Naive thymus-derived CD4-positive, alpha-beta T cell (primary cell): ENCODE measurements around the gene CKB. TPM values are rescaled to one million over a fixed set of nuclear protein-coding genes. Genes with fewer than 3 reads are reported as not detected.
A peak's percentile ranks its signal among the peaks of the same experiment; 100 is the strongest.
"Not testable (repeated sequence)": the region's sequence is repeated elsewhere in the genome, so short reads cannot be mapped to it uniquely, and the experiment has no call there.

Experiments used
- ATAC-seq: fragments of 150-1000 bp; cut with Tn5 transposase; 2 replicates; pipeline ENCODE4 v1.10.0; 2021; ENCODE audit warnings: mild to moderate bottlenecking, moderate library complexity
- CTCF ChIA-PET: fragments of 350-600 bp; sonication (Branson Sonifier 250); formaldehyde crosslinking; loops from one replicate; lab custom pipeline; 2021; ENCODE audit warnings: antibody characterized with exemption; lab: Charles Lee
- POLR2A ChIA-PET: fragments of 350-600 bp; sonication (Branson Sonifier 250); formaldehyde crosslinking; loops from one replicate; lab custom pipeline; 2021; ENCODE audit warnings: antibody characterized with exemption, inconsistent platforms; lab: Charles Lee
- DNase-seq, 9 donors: peaks; one replicate each; pipeline versions ENCODE4 v3.0.0 to v3.0.0-alpha.2; 2020 to 2022; ENCODE audit warnings: mixed read lengths in 1 of 9
- H3K27ac ChIP-seq: one replicate; pipeline ENCODE4 v1.7.0; 2013; ENCODE audit warnings: mild to moderate bottlenecking, low read depth, low read length, moderate library complexity
- H3K27me3 ChIP-seq, 2 donors: one replicate each; pipeline ENCODE4 v1.7.0; 2013; ENCODE audit warnings: low read length in 2 of 2, mild to moderate bottlenecking in 2 of 2, moderate library complexity in 2 of 2; ENCODE audit not compliant: control insufficient read depth in 2 of 2, insufficient read depth in 2 of 2
- H3K36me3 ChIP-seq, 3 experiments: 1 replicate in 2 of 3; 2 replicates in 1 of 3; pipeline ENCODE4 v1.7.0; 2013; ENCODE audit warnings: low read length in 3 of 3, mild to moderate bottlenecking in 3 of 3, moderate library complexity in 1 of 3; ENCODE audit not compliant: insufficient read depth in 3 of 3, control insufficient read depth in 2 of 3
- H3K4me1 ChIP-seq, 2 donors: one replicate each; pipeline ENCODE4 v1.7.0; 2013; ENCODE audit warnings: low read length in 2 of 2, mild to moderate bottlenecking in 2 of 2, moderate library complexity in 1 of 2; ENCODE audit not compliant: control insufficient read depth in 2 of 2, insufficient read depth in 2 of 2
- H3K4me3 ChIP-seq: 2 replicates; pipeline ENCODE4 v1.7.0; 2013; ENCODE audit warnings: mild to moderate bottlenecking, low read length
- H3K9me3 ChIP-seq, 3 experiments: 1 replicate in 2 of 3; 2 replicates in 1 of 3; pipeline ENCODE4 v1.7.0; 2013; ENCODE audit warnings: low read length in 3 of 3; ENCODE audit not compliant: control insufficient read depth in 2 of 3
- H3K27ac Mint-ChIP-seq, 9 donors: one replicate each; pipeline ENCODE4 v1.8.0; 2020 to 2022; ENCODE audit warnings: mixed read lengths in 9 of 9, mild to moderate bottlenecking in 8 of 9, moderate library complexity in 5 of 9, inconsistent platforms in 2 of 9
- H3K27me3 Mint-ChIP-seq, 5 donors: one replicate each; pipeline ENCODE4 v1.8.0; 2021 to 2022; ENCODE audit warnings: mixed read lengths in 5 of 5, mild to moderate bottlenecking in 1 of 5
- H3K36me3 Mint-ChIP-seq, 5 donors: one replicate each; pipeline ENCODE4 v1.8.0; 2020 to 2022; ENCODE audit warnings: mixed read lengths in 5 of 5, mild to moderate bottlenecking in 3 of 5, inconsistent platforms in 1 of 5
- H3K4me1 Mint-ChIP-seq, 7 donors: one replicate each; pipeline ENCODE4 v1.8.0; 2020 to 2022; ENCODE audit warnings: mixed read lengths in 7 of 7, mild to moderate bottlenecking in 3 of 7, inconsistent platforms in 1 of 7
- H3K4me3 Mint-ChIP-seq, 10 donors: one replicate each; pipeline ENCODE4 v1.8.0; 2020 to 2022; ENCODE audit warnings: mild to moderate bottlenecking in 10 of 10, mixed read lengths in 10 of 10, moderate library complexity in 6 of 10, inconsistent platforms in 2 of 10
- H3K9me3 Mint-ChIP-seq, 11 donors: one replicate each; pipeline ENCODE4 v1.8.0; 2020 to 2022; ENCODE audit warnings: mixed read lengths in 11 of 11, mild to moderate bottlenecking in 4 of 11, inconsistent platforms in 1 of 11, moderate library complexity in 1 of 11
- intact Hi-C, 2 donors: fragments of 100-400 bp; cut with micrococcal nuclease; formaldehyde crosslinking; loops; one replicate each; pipeline ENCODE4 v1.15.1; 2023
- polyA plus RNA-seq, 2 donors: library from polyadenylated mRNA; unstranded; fragments of 300-500 nt; fragmentation: Illumina TruSeq; gene quantifications; one replicate each; pipeline ENCODE4 v1.2.3, GENCODE V29; 2021
- total RNA-seq, 6 experiments: library from RNA in 5 of 6; stranded (reverse) in 5 of 6; gene quantifications; 1 replicate in 5 of 6; 2 replicates in 1 of 6; pipeline ENCODE4 v1.2.3 and lab custom pipeline; 2021 to 2026

Gene CKB
- total and polyA plus RNA-seq, 7 experiments from 2014 or later: 0.40 to 19.8 (median 2.2) TPM; not detected in 1

DNA sequence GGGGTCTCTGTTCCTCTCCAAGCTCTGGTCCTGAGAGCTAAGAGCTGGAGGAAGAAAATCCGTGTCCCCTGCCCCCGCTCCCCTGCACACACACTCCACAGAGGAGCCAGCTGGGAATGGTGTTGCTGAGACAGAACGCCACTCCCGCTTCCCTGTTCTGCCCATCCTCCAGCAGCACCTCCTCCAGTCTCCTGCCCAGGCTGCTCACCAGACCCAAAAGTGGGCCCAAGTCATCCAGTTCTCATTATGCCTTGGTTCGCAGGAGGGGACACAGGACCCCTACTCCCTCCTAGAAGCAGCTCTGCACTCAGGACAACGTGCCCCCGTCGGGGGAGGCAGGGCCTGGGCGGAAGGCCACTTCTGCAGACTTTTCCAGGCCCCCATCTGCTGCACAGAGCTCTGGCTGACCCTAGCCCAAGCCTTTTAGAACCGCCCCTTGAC, 5.5 kb upstream of the CKB start:
- peak overlapping the region; percentile 89 to 97 (median 94) for H3K4me3 Mint-ChIP-seq
- POLR2A ChIA-PET: interaction anchor here (0.7 to 2.2 kb wide), 3 partner anchors 9 to 144 kb away, joined by 3 to 8 read pairs (median 3); no protein-coding TSS in a partner anchor
- Histone ChIP-seq H3K27me3 (no peaks in the 10 kb centered on the region), H3K27ac (peak overlapping the region; percentile 81), H3K4me3 (peak overlapping the region; percentile 74), H3K36me3 (peaks cover 0 to 23% (median 0%) of the 10 kb centered on the region in 3 experiments), H3K4me1 (peaks cover 19 to 21% of the 10 kb centered on the region in 2 donors), H3K9me3 (no peaks in the 10 kb centered on the region)
- ATAC-seq (no peak), DNase-seq (no peak)
- peaks cover 0 to 2% (median 0%) of the 10 kb centered on the region in 11 donors for H3K9me3 Mint-ChIP-seq
- intact Hi-C loops: loop anchor here (2.0 to 5.0 kb wide), 2 partner anchors 35 to 394 kb away; partner anchors contain the start of genes BAG5 (in 1 of the 2) and COA8 (in 1 of the 2)
- H3K4me1 Mint-ChIP-seq: peaks cover 31 to 39% (median 37%) of the 10 kb centered on the region in 7 donors
- CTCF ChIA-PET: no interaction called here
- no peaks in the 10 kb centered on the region for H3K36me3 Mint-ChIP-seq
- peaks cover 0 to 27% (median 3%) of the 10 kb centered on the region in 5 donors for H3K27me3 Mint-ChIP-seq
- peak overlapping the region; percentile 67 to 96 (median 93) for H3K27ac Mint-ChIP-seq

GRCh38 chr14:103527408-103528145, 4.9 kb upstream of the CKB start:
- intact Hi-C loops: loop anchor here (2.0 to 5.0 kb wide), 2 partner anchors 35 to 395 kb away; partner anchors contain the start of genes BAG5 (in 1 of the 2) and COA8 (in 1 of the 2)
- POLR2A ChIA-PET: interaction anchor here (0.7 to 2.2 kb wide), 5 partner anchors 9 to 144 kb away, joined by 3 to 8 read pairs (median 3); partner anchors contain the start of genes BAG5 and KLC1

GRCh38 chr14:103526914-103527248, 4.3 kb upstream of the CKB start:
- Histone ChIP-seq H3K27ac (no peak overlapping the region), H3K27me3 (no peaks in the 10 kb centered on the region), H3K9me3 (no peaks in the 10 kb centered on the region), H3K4me3 (no peak overlapping the region), H3K4me1 (peaks cover 19 to 21% of the 10 kb centered on the region in 2 donors), H3K36me3 (peaks cover 0 to 11% (median 0%) of the 10 kb centered on the region in 3 experiments)
- peak overlapping the region in 8 of 10 donors; percentile 59 to 95 (median 79) for H3K4me3 Mint-ChIP-seq
- peak overlapping the region in 6 of 9 donors; percentile 9 to 85 (median 32) for H3K27ac Mint-ChIP-seq
- intact Hi-C loops: loop anchor here in 1 of 2 donors (5.0 kb wide), 1 partner anchor 395 kb away; a partner anchor contains a TSS
- peaks cover 31 to 39% (median 37%) of the 10 kb centered on the region in 7 donors for H3K4me1 Mint-ChIP-seq
- CTCF ChIA-PET: no interaction called here
- DNase-seq (no peak), ATAC-seq (no peak)
- POLR2A ChIA-PET: interaction anchor here (0.6 to 2.2 kb wide), 4 partner anchors 8 to 102 kb away, joined by 3 to 8 read pairs (median 3); partner anchors contain the start of genes BAG5 and KLC1
- H3K27me3 Mint-ChIP-seq: peaks cover 0 to 27% (median 3%) of the 10 kb centered on the region in 5 donors
- peaks cover 0 to 2% (median 0%) of the 10 kb centered on the region in 11 donors for H3K9me3 Mint-ChIP-seq
- H3K36me3 Mint-ChIP-seq: no peaks in the 10 kb centered on the region

More at GRCh38 chr14:103527408-103528145, 4.9 kb upstream of the CKB start:
- Histone ChIP-seq H3K4me3 (no peak overlapping the region), H3K9me3 (no peaks in the 10 kb centered on the region), H3K27me3 (no peaks in the 10 kb centered on the region), H3K27ac (no peak overlapping the region), H3K4me1 (peaks cover 19 to 21% of the 10 kb centered on the region in 2 donors), H3K36me3 (peaks cover 0 to 18% (median 0%) of the 10 kb centered on the region in 3 experiments)
- H3K4me3 Mint-ChIP-seq: peak overlapping the region; percentile 59 to 95 (median 90)
- H3K9me3 Mint-ChIP-seq: peaks cover 0 to 2% (median 0%) of the 10 kb centered on the region in 11 donors
- H3K36me3 Mint-ChIP-seq: no peaks in the 10 kb centered on the region
- no peak for DNase-seq
- peak overlapping the region in 8 of 9 donors; percentile 21 to 96 (median 80) for H3K27ac Mint-ChIP-seq
- H3K4me1 Mint-ChIP-seq: peaks cover 31 to 39% (median 37%) of the 10 kb centered on the region in 7 donors
- CTCF ChIA-PET: no interaction called here
- peaks cover 0 to 27% (median 3%) of the 10 kb centered on the region in 5 donors for H3K27me3 Mint-ChIP-seq
- peak; percentile 36 for ATAC-seq

DNA sequence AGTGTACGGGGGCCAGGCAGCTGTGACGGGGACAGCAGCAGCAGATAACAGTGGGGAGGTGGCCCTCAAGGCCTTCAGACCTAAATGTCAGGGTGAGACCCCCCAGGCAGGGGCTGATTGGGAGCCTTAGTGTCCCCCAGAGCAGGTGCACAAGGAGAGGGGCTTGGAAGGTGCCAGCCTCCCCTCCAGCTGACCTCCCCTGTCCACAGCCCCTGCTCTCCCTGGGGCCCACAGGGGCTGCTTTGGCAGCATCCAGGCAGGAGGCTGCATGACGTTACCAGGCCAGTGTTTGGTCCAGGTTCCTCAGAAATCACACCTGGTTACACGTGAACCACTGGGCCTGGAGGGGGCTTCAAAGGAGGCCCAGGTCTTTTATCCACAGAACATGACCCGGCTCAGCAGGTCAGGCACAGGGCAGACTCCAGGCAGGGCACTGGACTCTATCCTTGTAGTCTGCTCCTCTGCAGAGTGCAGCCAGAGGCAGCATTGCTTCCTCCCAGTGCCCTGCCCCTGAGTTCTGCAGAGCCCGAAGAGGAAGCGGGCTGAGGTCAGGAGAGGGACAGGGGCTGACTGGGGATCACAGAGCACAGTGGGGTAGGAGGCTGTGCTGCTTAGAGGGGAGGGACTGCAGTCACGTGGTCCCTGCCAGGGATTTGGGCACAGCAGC, 3.8 kb upstream of the CKB start:
- intact Hi-C loops: loop anchor here in 1 of 2 donors (5.0 kb wide), 1 partner anchor 396 kb away; a partner anchor contains a TSS
- Mint-ChIP-seq H3K27me3 (peaks cover 0 to 27% (median 3%) of the 10 kb centered on the region in 5 donors), H3K27ac (peak overlapping the region in 2 of 9 donors; percentile 31 to 72), H3K4me1 (peaks cover 31 to 37% (median 34%) of the 10 kb centered on the region in 7 donors), H3K9me3 (peaks cover 0 to 2% (median 0%) of the 10 kb centered on the region in 11 donors), H3K36me3 (no peaks in the 10 kb centered on the region), H3K4me3 (peak overlapping the region in 2 of 10 donors; percentile 8 to 16)
- Histone ChIP-seq H3K36me3 (peaks cover 0 to 8% (median 0%) of the 10 kb centered on the region in 3 experiments), H3K4me1 (peaks cover 19 to 21% of the 10 kb centered on the region in 2 donors), H3K4me3 (no peak overlapping the region), H3K9me3 (no peaks in the 10 kb centered on the region), H3K27ac (no peak overlapping the region), H3K27me3 (no peaks in the 10 kb centered on the region)
- DNase-seq: no peak
- ATAC-seq: no peak
- ChIA-PET CTCF (no interaction called here), POLR2A (interaction anchor here (0.6 to 2.2 kb wide), 3 partner anchors 8 to 103 kb away, joined by 3 to 8 read pairs (median 3); partner anchors contain the start of gene KLC1)

DNA sequence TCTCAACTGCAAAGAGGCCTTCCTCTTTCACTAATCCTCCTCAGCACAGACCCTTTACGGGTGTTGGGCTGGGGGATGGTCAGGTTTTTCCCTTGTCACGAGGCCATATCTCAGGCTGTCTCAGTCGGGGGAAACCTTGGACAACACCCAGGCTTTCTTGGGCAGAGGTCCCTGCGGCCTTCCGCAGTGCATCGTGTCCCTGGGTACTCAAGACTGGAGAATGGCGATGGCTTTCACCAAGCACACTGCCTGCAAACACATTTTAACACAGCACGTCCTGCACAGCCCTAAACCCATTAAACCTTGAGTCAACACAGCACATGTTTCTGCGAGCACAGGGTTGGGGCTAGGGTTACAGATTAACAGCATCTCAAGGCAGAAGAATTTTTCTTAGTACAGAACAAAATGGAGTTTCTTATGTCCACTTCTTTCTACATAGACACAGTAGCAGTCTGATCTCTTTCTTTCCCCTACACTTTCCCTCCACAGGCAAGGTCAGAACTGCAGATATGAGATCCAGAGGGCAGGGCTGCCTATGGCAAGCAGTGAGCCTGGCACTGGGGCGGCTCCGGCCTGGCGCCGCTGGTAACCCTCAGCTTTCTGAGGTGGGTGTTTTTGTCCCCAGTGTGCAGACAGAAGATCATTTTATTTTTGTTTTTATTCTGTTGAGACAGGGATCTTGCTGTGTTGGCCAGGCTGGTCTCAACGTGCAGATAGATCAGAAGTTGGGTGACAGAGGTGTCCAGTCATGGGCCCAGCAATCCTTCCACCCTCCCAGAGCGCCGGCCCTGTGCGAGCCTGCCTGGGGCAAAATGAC, 3.0 kb upstream of the CKB start:
- H3K36me3 ChIP-seq, H3K27me3 ChIP-seq, H3K27ac ChIP-seq, CTCF ChIA-PET, H3K9me3 ChIP-seq, H3K9me3 Mint-ChIP-seq, DNase-seq, H3K36me3 Mint-ChIP-seq, POLR2A ChIA-PET, ATAC-seq, H3K4me3 ChIP-seq: not testable (repeated sequence)
- Mint-ChIP-seq H3K4me1 (peaks cover 27 to 33% (median 30%) of the 10 kb centered on the region in 7 donors), H3K4me3 (peak overlapping the region in 2 of 10 donors; percentile 8 to 34), H3K27me3 (peaks cover 0 to 27% (median 3%) of the 10 kb centered on the region in 5 donors), H3K27ac (peak overlapping the region in 4 of 9 donors; percentile 31 to 72 (median 48))
- H3K4me1 ChIP-seq: peaks cover 19 to 24% of the 10 kb centered on the region in 2 donors
- intact Hi-C loops: loop anchor here in 1 of 2 donors (5.0 kb wide), 1 partner anchor 397 kb away; a partner anchor contains a TSS
